CD14-positive monocyte (primary cell): ENCODE data around the gene AMMECR1L. TPM values are rescaled to one million over a fixed set of nuclear protein-coding genes. Genes with fewer than 3 reads are reported as not detected.
"Not testable (repeated sequence)": the region's sequence is repeated elsewhere in the genome, so short reads cannot be mapped to it uniquely, and the experiment has no call there.

Experiments used
- DNase-seq, 3 donors: peaks; one replicate each; pipeline ENCODE4 v3.0.0-alpha.2; 2011 to 2022
- H2AFZ ChIP-seq: 2 replicates; pipeline ENCODE4 v1.6.0; 2012; ENCODE audit warnings: mild to moderate bottlenecking, low read depth, low read length, inconsistent platforms; ENCODE audit not compliant: insufficient read depth, poor library complexity, severe bottlenecking
- H3K27ac ChIP-seq, 2 donors: 1 replicate in 1 of 2; 2 replicates in 1 of 2; pipeline ENCODE4 v1.5.1; 2012 to 2013; ENCODE audit warnings: low read length in 2 of 2, control low read depth in 1 of 2, inconsistent platforms in 1 of 2, low read depth in 1 of 2, mild to moderate bottlenecking in 1 of 2
- H3K27me3 ChIP-seq, 2 donors: one replicate each; pipeline versions ENCODE4 v1.6.0 to v1.6.1; 2011 to 2013; ENCODE audit warnings: low read length in 2 of 2; ENCODE audit not compliant: control insufficient read depth in 2 of 2, insufficient read depth in 2 of 2
- H3K36me3 ChIP-seq, 2 donors: replicated peaks in 1 of 2; 1 replicate in 1 of 2; 2 replicates in 1 of 2; pipeline versions ENCODE4 v1.5.1 to v1.6.1; 2012 to 2013; ENCODE audit warnings: low read length in 2 of 2, control low read depth in 1 of 2, inconsistent platforms in 1 of 2, mild to moderate bottlenecking in 1 of 2; ENCODE audit not compliant: insufficient read depth in 2 of 2, control insufficient read depth in 1 of 2
- H3K4me1 ChIP-seq, 2 donors: 1 replicate in 1 of 2; 2 replicates in 1 of 2; pipeline versions ENCODE4 v1.5.1 to v1.6.1; 2012 to 2013; ENCODE audit warnings: low read length in 2 of 2, control low read depth in 1 of 2, inconsistent platforms in 1 of 2, mild to moderate bottlenecking in 1 of 2, moderate library complexity in 1 of 2; ENCODE audit not compliant: insufficient read depth in 2 of 2, control insufficient read depth in 1 of 2
- H3K4me2 ChIP-seq: replicated peaks from 2 replicates; pipeline ENCODE3; 2012; ENCODE audit warnings: low read length, moderate library complexity, mild to moderate bottlenecking; ENCODE audit not compliant: poor library complexity, severe bottlenecking; ENCODE audit errors: extremely low read depth
- H3K4me3 ChIP-seq, 3 experiments: fragments of 200-600 bp in 1 of 3; sonication (generic) in 1 of 3; replicated peaks in 1 of 3; 1 replicate in 2 of 3; 2 replicates in 1 of 3; pipeline ENCODE4 v1.5.1; 2011 to 2013; ENCODE audit warnings: low read length in 3 of 3, mild to moderate bottlenecking in 3 of 3, control low read depth in 2 of 3, low read depth in 2 of 3, inconsistent platforms in 1 of 3, moderate library complexity in 1 of 3
- H3K79me2 ChIP-seq: 2 replicates; pipeline ENCODE4 v1.6.0; 2012; ENCODE audit warnings: mild to moderate bottlenecking, control low read depth, inconsistent platforms, low read length, moderate library complexity; ENCODE audit not compliant: insufficient read depth
- H3K9ac ChIP-seq: 2 replicates; pipeline ENCODE4 v1.6.0; 2017; ENCODE audit warnings: low read length, mild to moderate bottlenecking; ENCODE audit not compliant: insufficient read depth, poor library complexity, severe bottlenecking
- H3K9me3 ChIP-seq, 2 donors: replicated peaks in 1 of 2; 1 replicate in 1 of 2; 2 replicates in 1 of 2; pipeline versions ENCODE4 v1.5.1 to v1.6.1; 2012 to 2013; ENCODE audit warnings: low read length in 2 of 2, control low read depth in 1 of 2; ENCODE audit not compliant: control insufficient read depth in 1 of 2, insufficient read depth in 1 of 2
- H4K20me1 ChIP-seq: 2 replicates; pipeline ENCODE4 v1.6.0; 2012; ENCODE audit warnings: mild to moderate bottlenecking, low read length, control low read depth, moderate library complexity; ENCODE audit not compliant: insufficient read depth
- H3K27ac Mint-ChIP-seq, 7 donors: one replicate each; pipeline ENCODE4 v1.8.0; 2020; ENCODE audit warnings: mild to moderate bottlenecking in 7 of 7, mixed read lengths in 7 of 7, moderate library complexity in 6 of 7, inconsistent platforms in 2 of 7
- H3K27me3 Mint-ChIP-seq, 3 donors: one replicate each; pipeline ENCODE4 v1.8.0; 2021 to 2022; ENCODE audit warnings: low read depth in 3 of 3, mild to moderate bottlenecking in 3 of 3, mixed read lengths in 3 of 3, moderate library complexity in 3 of 3, inconsistent platforms in 1 of 3
- H3K36me3 Mint-ChIP-seq, 2 donors: one replicate each; pipeline ENCODE4 v1.8.0; 2020; ENCODE audit warnings: mixed read lengths in 2 of 2, inconsistent platforms in 1 of 2, mild to moderate bottlenecking in 1 of 2
- H3K4me1 Mint-ChIP-seq: one replicate; pipeline ENCODE4 v1.8.0; 2020; ENCODE audit warnings: mild to moderate bottlenecking, mixed read lengths
- H3K4me3 Mint-ChIP-seq, 2 donors: one replicate each; pipeline ENCODE4 v1.8.0; 2020; ENCODE audit warnings: mild to moderate bottlenecking in 2 of 2, mixed read lengths in 2 of 2, moderate library complexity in 1 of 2
- H3K9me3 Mint-ChIP-seq, 7 donors: one replicate each; pipeline ENCODE4 v1.8.0; 2020 to 2022; ENCODE audit warnings: mixed read lengths in 7 of 7, mild to moderate bottlenecking in 6 of 7, moderate library complexity in 6 of 7, inconsistent platforms in 2 of 7
- CTCF ChIP-seq: fragments of 200-600 bp; IDR thresholded peaks from one replicate; pipeline ENCODE4 v1.8.0; 2022; ENCODE audit warnings: antibody characterized with exemption, mild to moderate bottlenecking
- WGBS: methylation state at CpG from one replicate; pipeline ENCODE4 v1.1.5; 2013; ENCODE audit warnings: missing lambda C conversion rate; ENCODE audit not compliant: insufficient coverage; 5-methylcytosine and 5-hydroxymethylcytosine counted together
- intact Hi-C, 2 donors: fragments of 100-400 bp; cut with micrococcal nuclease; formaldehyde crosslinking; loops; one replicate each; pipeline versions ENCODE4 v1.15.0 to v1.15.1; 2023
- polyA minus RNA-seq: library from RNA; depleted of rRNA, polyadenylated mRNA; stranded (reverse); fragments of >200 nt; gene quantifications from 2 replicates; pipeline ENCODE4 v1.2.3, GENCODE V29; 2012
- polyA plus RNA-seq, 3 donors: library from polyadenylated mRNA; depleted of rRNA in 1 of 3; unstranded in 2 of 3; stranded (reverse) in 1 of 3; fragments of 300-500 nt in 2 of 3; fragments of >200 nt in 1 of 3; fragmentation: Illumina TruSeq in 2 of 3; gene quantifications; 1 replicate in 2 of 3; 2 replicates in 1 of 3; pipeline ENCODE4 v1.2.3, GENCODE V29; 2012 to 2021
- total RNA-seq, 12 experiments: library from RNA in 1 of 12; stranded (reverse) in 1 of 12; fragments of 120-200 nt in 1 of 12; gene quantifications; one replicate each; pipeline ENCODE4 v1.2.4 and lab custom pipeline; 2013 to 2026; ENCODE audit warnings: mixed read lengths in 6 of 12, inconsistent platforms in 1 of 12

The AMMECR1L gene
- 9.7 TPM for total RNA-seq (2013)
- polyA plus RNA-seq (1 to 10 TPM; 2.5 to 9.8 (median 3.1) TPM), polyA minus RNA-seq (8.0 and 9.1 TPM in 2 replicates), total RNA-seq (lab: John Stamatoyannopoulos, UW) (20.5 to 61.3 (median 38.1) reads per million in 11 experiments)

- H3K9me3 Mint-ChIP-seq, H3K27me3 ChIP-seq, H3K9me3 ChIP-seq, H3K27me3 Mint-ChIP-seq: not testable (repeated sequence)
- Mint-ChIP-seq H3K36me3 (peaks cover 25 to 32% of the 10 kb centered on the region in 2 donors), H3K27ac (peak within 1 kb of the TSS; percentile 79 to 92 (median 89)), H3K4me3 (peak within 1 kb of the TSS; percentile 83 to 96), H3K4me1 (peaks cover 29% of the 10 kb centered on the region)
- H3K4me2 ChIP-seq, result peak within 1 kb of the TSS; percentile 69
- peaks cover 24 to 29% of the 10 kb centered on the region in 2 donors for H3K36me3 ChIP-seq
- H2AFZ ChIP-seq, result peak within 1 kb of the TSS; percentile 72
- intact Hi-C loops, result loop anchor here (2.0 to 10.0 kb wide), 3 partner anchors 29 to 209 kb away; partner anchors contain the start of genes SAP130 (in 1 of the 2) and UGGT1 (in 1 of the 2)
- H3K4me3 ChIP-seq, result peak within 1 kb of the TSS; percentile 48 to 72 (median 61)
- H3K9ac ChIP-seq, result peak within 1 kb of the TSS; percentile 61
- peaks cover 55% of the 10 kb centered on the region for H3K79me2 ChIP-seq
- WGBS, result under 1% methylated on average over 29 of the region's 85 CpGs
- H3K4me1 ChIP-seq, result peaks cover 17 to 19% of the 10 kb centered on the region in 2 donors
- peaks cover 22% of the 10 kb centered on the region for H4K20me1 ChIP-seq
- peak within 1 kb of the TSS; percentile 67 to 68 for H3K27ac ChIP-seq
- peak; percentile 40 to 67 (median 46) for DNase-seq
Observed at GRCh38 chr2:127885780-127886592, at the start of gene AMMECR1L. AMMECR1L (minus strand) TSS chr2:127885956; CDS start chr2:127874234, 11,722 bp downstream.

- H3K27ac Mint-ChIP-seq, result no peak overlapping the region
- Histone ChIP-seq H3K4me2 (no peak overlapping the region), H3K9me3 (no peaks in the 10 kb centered on the region), H4K20me1 (no peaks in the 10 kb centered on the region), H3K4me3 (no peak overlapping the region), H3K4me1 (no peaks in the 10 kb centered on the region), H3K79me2 (no peaks in the 10 kb centered on the region), H3K27me3 (no peaks in the 10 kb centered on the region), H2AFZ (no peak overlapping the region), H3K36me3 (peaks cover 0 to 1% of the 10 kb centered on the region in 2 donors), H3K27ac (no peak overlapping the region), H3K9ac (no peak overlapping the region)
- TF ChIP-seq CTCF, result no peak
- intact Hi-C loops, result no loop called here
- H3K36me3 Mint-ChIP-seq, result no peaks in the 10 kb centered on the region
- peaks cover 0 to 10% (median 6%) of the 10 kb centered on the region in 3 donors for H3K27me3 Mint-ChIP-seq
- WGBS, result 93% methylated on average over 3 of the region's 6 CpGs
- DNase-seq, result no peak
- H3K9me3 Mint-ChIP-seq, result no peaks in the 10 kb centered on the region
- H3K4me1 Mint-ChIP-seq, result no peaks in the 10 kb centered on the region
- H3K4me3 Mint-ChIP-seq, result no peak overlapping the region
Observed at GRCh38 chr2:127935337-127935736, 49.6 kb upstream of the AMMECR1L start.
